CD14-positive monocyte (primary cell): ENCODE results near the gene CDC42BPB. TPM values are rescaled to one million over a fixed set of nuclear protein-coding genes. Genes with fewer than 3 reads are reported as not detected.

Experiments
- DNase-seq, 3 donors: peaks; one replicate each; pipeline ENCODE4 v3.0.0-alpha.2; 2011 to 2022
- H2AFZ ChIP-seq: 2 replicates; pipeline ENCODE4 v1.6.0; 2012; ENCODE audit warnings: mild to moderate bottlenecking, low read depth, low read length, inconsistent platforms; ENCODE audit not compliant: insufficient read depth, poor library complexity, severe bottlenecking
- H3K27ac ChIP-seq, 2 donors: 1 replicate in 1 of 2; 2 replicates in 1 of 2; pipeline ENCODE4 v1.5.1; 2012 to 2013; ENCODE audit warnings: low read length in 2 of 2, control low read depth in 1 of 2, inconsistent platforms in 1 of 2, low read depth in 1 of 2, mild to moderate bottlenecking in 1 of 2
- H3K27me3 ChIP-seq, 2 donors: one replicate each; pipeline versions ENCODE4 v1.6.0 to v1.6.1; 2011 to 2013; ENCODE audit warnings: low read length in 2 of 2; ENCODE audit not compliant: control insufficient read depth in 2 of 2, insufficient read depth in 2 of 2
- H3K36me3 ChIP-seq, 2 donors: replicated peaks in 1 of 2; 1 replicate in 1 of 2; 2 replicates in 1 of 2; pipeline versions ENCODE4 v1.5.1 to v1.6.1; 2012 to 2013; ENCODE audit warnings: low read length in 2 of 2, control low read depth in 1 of 2, inconsistent platforms in 1 of 2, mild to moderate bottlenecking in 1 of 2; ENCODE audit not compliant: insufficient read depth in 2 of 2, control insufficient read depth in 1 of 2
- H3K4me1 ChIP-seq, 2 donors: 1 replicate in 1 of 2; 2 replicates in 1 of 2; pipeline versions ENCODE4 v1.5.1 to v1.6.1; 2012 to 2013; ENCODE audit warnings: low read length in 2 of 2, control low read depth in 1 of 2, inconsistent platforms in 1 of 2, mild to moderate bottlenecking in 1 of 2, moderate library complexity in 1 of 2; ENCODE audit not compliant: insufficient read depth in 2 of 2, control insufficient read depth in 1 of 2
- H3K4me2 ChIP-seq: replicated peaks from 2 replicates; pipeline ENCODE3; 2012; ENCODE audit warnings: low read length, moderate library complexity, mild to moderate bottlenecking; ENCODE audit not compliant: poor library complexity, severe bottlenecking; ENCODE audit errors: extremely low read depth
- H3K4me3 ChIP-seq, 3 experiments: fragments of 200-600 bp in 1 of 3; sonication (generic) in 1 of 3; replicated peaks in 1 of 3; 1 replicate in 2 of 3; 2 replicates in 1 of 3; pipeline ENCODE4 v1.5.1; 2011 to 2013; ENCODE audit warnings: low read length in 3 of 3, mild to moderate bottlenecking in 3 of 3, control low read depth in 2 of 3, low read depth in 2 of 3, inconsistent platforms in 1 of 3, moderate library complexity in 1 of 3
- H3K79me2 ChIP-seq: 2 replicates; pipeline ENCODE4 v1.6.0; 2012; ENCODE audit warnings: mild to moderate bottlenecking, control low read depth, inconsistent platforms, low read length, moderate library complexity; ENCODE audit not compliant: insufficient read depth
- H3K9ac ChIP-seq: 2 replicates; pipeline ENCODE4 v1.6.0; 2017; ENCODE audit warnings: low read length, mild to moderate bottlenecking; ENCODE audit not compliant: insufficient read depth, poor library complexity, severe bottlenecking
- H3K9me3 ChIP-seq, 2 donors: replicated peaks in 1 of 2; 1 replicate in 1 of 2; 2 replicates in 1 of 2; pipeline versions ENCODE4 v1.5.1 to v1.6.1; 2012 to 2013; ENCODE audit warnings: low read length in 2 of 2, control low read depth in 1 of 2; ENCODE audit not compliant: control insufficient read depth in 1 of 2, insufficient read depth in 1 of 2
- H4K20me1 ChIP-seq: 2 replicates; pipeline ENCODE4 v1.6.0; 2012; ENCODE audit warnings: mild to moderate bottlenecking, low read length, control low read depth, moderate library complexity; ENCODE audit not compliant: insufficient read depth
- H3K27ac Mint-ChIP-seq, 7 donors: one replicate each; pipeline ENCODE4 v1.8.0; 2020; ENCODE audit warnings: mild to moderate bottlenecking in 7 of 7, mixed read lengths in 7 of 7, moderate library complexity in 6 of 7, inconsistent platforms in 2 of 7
- H3K27me3 Mint-ChIP-seq, 3 donors: one replicate each; pipeline ENCODE4 v1.8.0; 2021 to 2022; ENCODE audit warnings: low read depth in 3 of 3, mild to moderate bottlenecking in 3 of 3, mixed read lengths in 3 of 3, moderate library complexity in 3 of 3, inconsistent platforms in 1 of 3
- H3K36me3 Mint-ChIP-seq, 2 donors: one replicate each; pipeline ENCODE4 v1.8.0; 2020; ENCODE audit warnings: mixed read lengths in 2 of 2, inconsistent platforms in 1 of 2, mild to moderate bottlenecking in 1 of 2
- H3K4me1 Mint-ChIP-seq: one replicate; pipeline ENCODE4 v1.8.0; 2020; ENCODE audit warnings: mild to moderate bottlenecking, mixed read lengths
- H3K4me3 Mint-ChIP-seq, 2 donors: one replicate each; pipeline ENCODE4 v1.8.0; 2020; ENCODE audit warnings: mild to moderate bottlenecking in 2 of 2, mixed read lengths in 2 of 2, moderate library complexity in 1 of 2
- H3K9me3 Mint-ChIP-seq, 7 donors: one replicate each; pipeline ENCODE4 v1.8.0; 2020 to 2022; ENCODE audit warnings: mixed read lengths in 7 of 7, mild to moderate bottlenecking in 6 of 7, moderate library complexity in 6 of 7, inconsistent platforms in 2 of 7
- WGBS: methylation state at CpG from one replicate; pipeline ENCODE4 v1.1.5; 2013; ENCODE audit warnings: missing lambda C conversion rate; ENCODE audit not compliant: insufficient coverage; 5-methylcytosine and 5-hydroxymethylcytosine counted together
- intact Hi-C, 2 donors: fragments of 100-400 bp; cut with micrococcal nuclease; formaldehyde crosslinking; loops; one replicate each; pipeline versions ENCODE4 v1.15.0 to v1.15.1; 2023
- polyA plus RNA-seq, 3 donors: library from polyadenylated mRNA; depleted of rRNA in 1 of 3; unstranded in 2 of 3; stranded (reverse) in 1 of 3; fragments of 300-500 nt in 2 of 3; fragments of >200 nt in 1 of 3; fragmentation: Illumina TruSeq in 2 of 3; gene quantifications; 1 replicate in 2 of 3; 2 replicates in 1 of 3; pipeline ENCODE4 v1.2.3, GENCODE V29; 2012 to 2021
- TF ChIP-seq, protein P1 (sequence below): fragments of 200-600 bp; IDR thresholded peaks from one replicate; pipeline ENCODE4 v1.8.0; 2022; ENCODE audit warnings: antibody characterized with exemption, mild to moderate bottlenecking

The CDC42BPB gene
- polyA plus RNA-seq, 3 donors = 0.25 to 19.0 (median 0.60) TPM

DNA sequence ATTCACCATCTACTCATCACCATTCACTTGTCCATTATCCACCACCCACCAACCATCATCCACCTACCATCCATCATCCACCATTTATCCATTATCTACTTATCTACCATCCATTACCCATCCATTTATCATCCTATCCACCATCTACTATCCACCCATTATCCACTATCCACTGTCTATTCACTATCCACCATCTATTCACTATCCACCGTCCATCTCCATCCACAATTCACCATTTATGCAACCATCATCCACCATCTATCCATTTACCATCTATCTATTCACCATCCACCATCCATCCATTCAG is 136.4 kb downstream of the CDC42BPB start:
- peaks cover 11% of the 10 kb centered on the region for H4K20me1 ChIP-seq
- no peaks in the 10 kb centered on the region for H3K36me3 ChIP-seq
- H3K4me3 ChIP-seq = no peak overlapping the region
- intact Hi-C loops = no loop called here
- Mint-ChIP-seq H3K27ac (no peak overlapping the region), H3K4me3 (no peak overlapping the region), H3K9me3 (peaks cover 0 to 8% (median 0%) of the 10 kb centered on the region in 7 donors), H3K4me1 (peaks cover 3% of the 10 kb centered on the region), H3K36me3 (no peaks in the 10 kb centered on the region), H3K27me3 (peaks cover 2 to 24% (median 12%) of the 10 kb centered on the region in 3 donors)
- TF ChIP-seq, protein P1, sequence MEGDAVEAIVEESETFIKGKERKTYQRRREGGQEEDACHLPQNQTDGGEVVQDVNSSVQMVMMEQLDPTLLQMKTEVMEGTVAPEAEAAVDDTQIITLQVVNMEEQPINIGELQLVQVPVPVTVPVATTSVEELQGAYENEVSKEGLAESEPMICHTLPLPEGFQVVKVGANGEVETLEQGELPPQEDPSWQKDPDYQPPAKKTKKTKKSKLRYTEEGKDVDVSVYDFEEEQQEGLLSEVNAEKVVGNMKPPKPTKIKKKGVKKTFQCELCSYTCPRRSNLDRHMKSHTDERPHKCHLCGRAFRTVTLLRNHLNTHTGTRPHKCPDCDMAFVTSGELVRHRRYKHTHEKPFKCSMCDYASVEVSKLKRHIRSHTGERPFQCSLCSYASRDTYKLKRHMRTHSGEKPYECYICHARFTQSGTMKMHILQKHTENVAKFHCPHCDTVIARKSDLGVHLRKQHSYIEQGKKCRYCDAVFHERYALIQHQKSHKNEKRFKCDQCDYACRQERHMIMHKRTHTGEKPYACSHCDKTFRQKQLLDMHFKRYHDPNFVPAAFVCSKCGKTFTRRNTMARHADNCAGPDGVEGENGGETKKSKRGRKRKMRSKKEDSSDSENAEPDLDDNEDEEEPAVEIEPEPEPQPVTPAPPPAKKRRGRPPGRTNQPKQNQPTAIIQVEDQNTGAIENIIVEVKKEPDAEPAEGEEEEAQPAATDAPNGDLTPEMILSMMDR = no peak
- no peaks in the 10 kb centered on the region for H3K79me2 ChIP-seq
- WGBS = 91% methylated on average over 1 of the region's 1 CpG
- no peak overlapping the region for H3K4me2 ChIP-seq
- peaks cover 0 to 13% of the 10 kb centered on the region in 2 donors for H3K9me3 ChIP-seq
- DNase-seq = no peak
- peaks cover 19 to 51% of the 10 kb centered on the region in 2 donors for H3K27me3 ChIP-seq
- H3K27ac ChIP-seq = no peak overlapping the region
- H3K4me1 ChIP-seq = no peaks in the 10 kb centered on the region
- no peak overlapping the region for H2AFZ ChIP-seq
- H3K9ac ChIP-seq = no peak overlapping the region

DNA sequence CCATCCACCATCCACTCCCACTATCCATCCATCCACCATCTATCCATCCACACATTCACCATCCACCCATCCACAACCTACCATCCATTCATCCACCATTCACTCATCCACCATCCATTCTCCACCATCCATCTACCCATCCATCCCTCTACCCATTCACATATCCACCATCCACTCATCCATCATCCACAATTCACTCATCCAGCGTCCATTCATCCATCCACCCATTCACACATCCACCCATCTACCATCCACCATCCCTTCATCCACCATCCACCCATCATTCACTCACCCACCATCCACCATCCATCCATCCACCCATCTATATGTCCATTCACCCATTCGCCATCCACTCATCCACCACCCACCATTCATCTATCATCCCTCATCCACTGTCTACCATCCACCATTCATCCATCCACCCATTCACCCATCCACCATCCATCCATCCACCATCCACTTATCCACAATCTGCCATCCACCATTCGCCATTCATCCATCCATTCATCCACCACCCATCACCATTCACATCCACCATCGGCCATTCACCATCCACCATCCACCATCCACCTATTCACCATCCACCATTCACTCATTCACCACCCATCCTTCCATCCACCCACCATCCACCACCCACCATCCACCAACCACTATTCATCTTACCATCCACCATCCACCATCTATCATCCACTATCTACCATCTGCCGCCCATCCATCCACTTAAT is 136.9 kb downstream of the CDC42BPB start:
- Histone ChIP-seq H3K79me2 (no peaks in the 10 kb centered on the region), H3K36me3 (no peaks in the 10 kb centered on the region), H3K4me2 (no peak overlapping the region), H3K27me3 (peaks cover 19 to 46% of the 10 kb centered on the region in 2 donors), H3K9me3 (peaks cover 0 to 13% of the 10 kb centered on the region in 2 donors), H3K27ac (no peak overlapping the region), H4K20me1 (peaks cover 11% of the 10 kb centered on the region), H3K4me1 (no peaks in the 10 kb centered on the region), H2AFZ (no peak overlapping the region), H3K9ac (no peak overlapping the region), H3K4me3 (no peak overlapping the region)
- Mint-ChIP-seq H3K4me3 (no peak overlapping the region), H3K9me3 (peaks cover 0 to 8% (median 0%) of the 10 kb centered on the region in 7 donors), H3K27me3 (peaks cover 3 to 23% (median 7%) of the 10 kb centered on the region in 3 donors), H3K27ac (no peak overlapping the region), H3K36me3 (no peaks in the 10 kb centered on the region), H3K4me1 (peaks cover 3% of the 10 kb centered on the region)
- TF ChIP-seq, protein P1 = no peak
- no peak for DNase-seq
- 98% methylated on average over 5 of the region's 5 CpGs for WGBS
- intact Hi-C loops = no loop called here
